Peyer's patch (tissue), 4 donors: Measurements from ENCODE around the gene KCNAB1.

Source experiments
- POLR2A ChIP-seq, 2 donors: fragments of 450-650 bp; IDR thresholded peaks; one replicate each; pipeline ENCODE4 v1.5.1; 2017; ENCODE audit warnings: antibody characterized with exemption in 2 of 2, mild to moderate bottlenecking in 2 of 2, moderate library complexity in 2 of 2
- TF ChIP-seq, protein P1 (sequence below), 6 experiments: fragments of 450-650 bp in 4 of 6; fragments of 200-600 bp in 2 of 6; sonication (generic) in 1 of 6; IDR thresholded peaks; one replicate each; pipeline ENCODE4 v1.5.1; 2017 to 2019; ENCODE audit warnings: antibody characterized with exemption in 6 of 6, mild to moderate bottlenecking in 3 of 6, moderate library complexity in 1 of 6

DNA sequence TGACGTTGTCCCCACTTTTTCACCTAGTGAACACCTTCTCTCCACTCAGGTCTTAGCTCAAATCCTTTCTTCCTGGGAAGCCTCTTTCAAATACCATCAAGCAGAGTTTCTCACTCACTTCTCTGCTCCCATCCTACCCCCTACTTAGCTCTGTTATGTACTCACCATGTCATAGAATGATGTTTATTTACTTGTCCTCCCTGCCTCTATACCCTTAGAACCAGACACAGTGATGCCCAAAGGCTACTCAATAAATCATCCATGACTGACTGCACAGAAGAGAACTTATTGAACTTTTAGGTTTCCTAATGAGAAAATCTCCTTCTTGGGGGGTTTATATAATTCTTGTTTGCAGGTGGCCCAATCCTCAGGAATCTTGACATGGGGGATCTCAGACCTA is 280.4 kb downstream of the KCNAB1 start:
- TF ChIP-seq, protein P1, sequence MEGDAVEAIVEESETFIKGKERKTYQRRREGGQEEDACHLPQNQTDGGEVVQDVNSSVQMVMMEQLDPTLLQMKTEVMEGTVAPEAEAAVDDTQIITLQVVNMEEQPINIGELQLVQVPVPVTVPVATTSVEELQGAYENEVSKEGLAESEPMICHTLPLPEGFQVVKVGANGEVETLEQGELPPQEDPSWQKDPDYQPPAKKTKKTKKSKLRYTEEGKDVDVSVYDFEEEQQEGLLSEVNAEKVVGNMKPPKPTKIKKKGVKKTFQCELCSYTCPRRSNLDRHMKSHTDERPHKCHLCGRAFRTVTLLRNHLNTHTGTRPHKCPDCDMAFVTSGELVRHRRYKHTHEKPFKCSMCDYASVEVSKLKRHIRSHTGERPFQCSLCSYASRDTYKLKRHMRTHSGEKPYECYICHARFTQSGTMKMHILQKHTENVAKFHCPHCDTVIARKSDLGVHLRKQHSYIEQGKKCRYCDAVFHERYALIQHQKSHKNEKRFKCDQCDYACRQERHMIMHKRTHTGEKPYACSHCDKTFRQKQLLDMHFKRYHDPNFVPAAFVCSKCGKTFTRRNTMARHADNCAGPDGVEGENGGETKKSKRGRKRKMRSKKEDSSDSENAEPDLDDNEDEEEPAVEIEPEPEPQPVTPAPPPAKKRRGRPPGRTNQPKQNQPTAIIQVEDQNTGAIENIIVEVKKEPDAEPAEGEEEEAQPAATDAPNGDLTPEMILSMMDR (IDR thresholded peaks at IDR 0.05), result no peak
- no peak for TF ChIP-seq POLR2A (IDR thresholded peaks at IDR 0.05)
